ENCODE measurements around the gene AVPI1. TPM values are rescaled to one million over a fixed set of nuclear protein-coding genes. Genes with fewer than 3 reads are reported as not detected.

AVPI1 gene
- total RNA-seq (2022; extraction: Qiagen RNA extraction; ENCODE audit: low read depth) = 57.9 to 112 TPM (median 85.8 TPM) in 5 replicates

GRCh38 chr10:97686962-97687784, at the start of gene AVPI1:
AVPI1 (minus strand) TSS chr10:97687241; CDS start chr10:97679905, 7,336 bp downstream.

GRCh38 chr10:97713339-97713825, 26.3 kb upstream of the AVPI1 start, which contains the start of gene MARVELD1:
MARVELD1 (plus strand) TSS chr10:97713730; CDS start chr10:97713877, 147 bp downstream.

GRCh38 chr10:97640174-97640867, 46.7 kb downstream of the AVPI1 start, which contains the start of gene PI4K2A:
PI4K2A (plus strand) TSS chr10:97640671; CDS start chr10:97640743, 72 bp downstream.

GRCh38 chr10:97632949-97633884, 53.8 kb downstream of the AVPI1 start, which contains the start of gene MORN4:
MORN4 (minus strand) TSS chr10:97633500; CDS start chr10:97619653, 13,847 bp downstream.

Other genes starting within 250 kb of the AVPI1 start
- gene EXOSC1, start 241.2 kb downstream of the AVPI1 start, total RNA-seq (2022; extraction: Qiagen RNA extraction; ENCODE audit: low read depth) = 53.0 to 60.6 TPM (median 54.2 TPM) in 5 replicates
- gene ZDHHC16, start 241.1 kb downstream of the AVPI1 start, total RNA-seq (2022; extraction: Qiagen RNA extraction; ENCODE audit: low read depth) = 42.8 to 52.3 TPM (median 50.0 TPM) in 5 replicates
- gene MMS19, start 188.8 kb downstream of the AVPI1 start, total RNA-seq (2022; extraction: Qiagen RNA extraction; ENCODE audit: low read depth) = 40.8 to 46.0 TPM (median 44.2 TPM) in 5 replicates
- gene UBTD1, start 188.3 kb downstream of the AVPI1 start, total RNA-seq (2022; extraction: Qiagen RNA extraction; ENCODE audit: low read depth) = 13.2 to 19.6 TPM (median 18.9 TPM) in 5 replicates
- 2.8 to 6.8 TPM (median 4.4 TPM) in 5 replicates for gene ANKRD2, start 114.5 kb downstream of the AVPI1 start, total RNA-seq (2022; extraction: Qiagen RNA extraction; ENCODE audit: low read depth)
- gene HOGA1, start 102.9 kb downstream of the AVPI1 start, total RNA-seq (2022; extraction: Qiagen RNA extraction; ENCODE audit: low read depth) = 0.83 to 1.7 TPM (median 0.93 TPM) in 5 replicates
- gene C10orf62, start 97.5 kb downstream of the AVPI1 start, total RNA-seq (2022; extraction: Qiagen RNA extraction; ENCODE audit: low read depth) = not detected in 5 replicates
- 6.1 to 7.9 TPM (median 6.8 TPM) in 5 replicates for gene MORN4, start 53.7 kb downstream of the AVPI1 start, total RNA-seq (2022; extraction: Qiagen RNA extraction; ENCODE audit: low read depth)
- 26.1 to 29.6 TPM (median 28.8 TPM) in 5 replicates for gene PI4K2A, start 46.6 kb downstream of the AVPI1 start, total RNA-seq (2022; extraction: Qiagen RNA extraction; ENCODE audit: low read depth)
- 36.5 to 45.4 TPM (median 39.9 TPM) in 5 replicates for gene MARVELD1, start 26.5 kb upstream of the AVPI1 start, total RNA-seq (2022; extraction: Qiagen RNA extraction; ENCODE audit: low read depth)
- gene ZFYVE27, start 49.9 kb upstream of the AVPI1 start, total RNA-seq (2022; extraction: Qiagen RNA extraction; ENCODE audit: low read depth) = 19.5 to 25.5 TPM (median 24.7 TPM) in 5 replicates
- gene SFRP5, start 84.8 kb upstream of the AVPI1 start, total RNA-seq (2022; extraction: Qiagen RNA extraction; ENCODE audit: low read depth) = 1.9 to 2.5 TPM (median 2.3 TPM) in 5 replicates
- gene GOLGA7B, start 162.6 kb upstream of the AVPI1 start, total RNA-seq (2022; extraction: Qiagen RNA extraction; ENCODE audit: low read depth) = 4.0 to 5.9 TPM (median 4.7 TPM) in 5 replicates

Data from A549 treated with RU486 at 1 μM for 4 hours (cell line).